Measurements from ENCODE around the gene PRKAR1B.
A peak's percentile ranks its signal among the peaks of the same experiment; 100 is the strongest.

The PRKAR1B gene

DNA sequence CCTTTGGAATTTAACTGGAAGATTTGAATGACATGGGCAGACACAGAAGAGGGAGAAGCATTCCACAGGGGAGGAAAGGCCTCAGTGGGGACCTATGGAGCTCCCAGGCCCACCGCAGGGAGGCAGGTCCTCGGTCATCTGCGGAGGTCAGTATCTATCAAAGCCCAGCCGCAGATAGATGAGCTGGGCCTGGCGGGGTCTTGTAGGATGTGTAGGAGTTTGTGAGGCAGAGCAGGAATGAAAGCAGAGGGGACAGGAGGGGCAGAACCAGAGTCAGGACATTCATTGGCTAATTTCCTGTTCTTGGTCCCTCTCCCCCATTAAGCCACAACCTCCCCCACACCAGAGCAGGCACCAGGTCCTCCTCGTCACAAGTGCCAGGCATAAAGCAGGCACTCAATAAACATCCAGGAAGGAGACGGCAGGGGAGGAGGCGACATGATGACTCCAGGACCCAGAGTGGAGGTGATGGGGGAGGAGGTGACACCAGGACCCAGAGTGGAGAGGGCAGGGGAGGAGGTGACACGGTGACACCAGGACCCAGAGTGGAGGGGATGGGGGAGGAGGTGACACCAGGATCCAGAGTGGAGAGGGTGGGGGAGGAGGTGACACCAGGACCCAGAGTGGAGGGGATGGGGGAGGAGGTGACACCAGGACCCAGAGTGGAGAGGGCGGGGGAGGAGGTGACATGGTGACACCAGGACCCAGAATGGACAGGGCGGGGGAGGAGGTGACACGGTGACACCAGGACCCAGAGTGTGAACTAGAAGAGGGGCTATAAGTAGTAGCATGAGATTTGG is 123.7 kb downstream of the PRKAR1B start:
- no peak for DNase-seq (ENCODE audit: low read depth)

DNA sequence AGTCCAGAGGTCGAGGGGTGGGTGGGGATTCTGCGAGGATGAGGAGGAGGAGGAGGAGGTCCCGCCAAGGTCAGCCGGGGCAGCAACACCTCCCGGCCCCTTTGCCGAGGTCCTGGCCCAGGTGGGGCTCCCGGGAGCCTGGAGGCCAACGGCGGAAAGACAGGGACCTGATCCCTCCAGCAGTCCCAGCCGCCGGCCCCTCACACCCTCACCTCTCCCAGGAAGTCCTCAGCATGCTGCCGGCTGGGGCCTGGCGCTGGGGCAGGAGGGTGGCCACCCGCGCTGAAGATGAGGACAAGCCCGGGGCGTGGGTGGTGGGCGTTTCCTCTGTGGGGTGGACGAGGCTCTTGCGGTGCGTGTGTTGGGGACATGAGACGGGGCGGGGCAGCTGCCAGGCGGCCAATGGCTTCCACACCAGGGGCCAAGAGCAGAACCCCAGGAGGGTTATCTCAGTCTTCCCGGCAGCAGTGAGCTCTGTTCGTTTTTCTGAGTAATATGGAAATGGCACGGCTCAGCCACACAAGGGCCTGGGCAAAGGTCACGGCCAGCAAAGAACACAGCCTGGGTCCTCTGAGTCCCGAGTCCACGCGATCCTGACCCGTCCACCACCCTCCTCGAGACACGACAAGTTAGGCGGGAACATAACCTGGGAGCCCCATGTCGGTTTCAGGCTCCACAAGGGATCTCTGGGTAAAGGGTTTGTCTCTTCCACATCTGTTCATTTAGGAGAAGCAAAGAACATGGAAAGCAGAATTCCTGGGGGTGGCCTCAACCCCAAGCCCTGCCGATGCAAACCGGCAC is 124.5 kb downstream of the PRKAR1B start:
- no peak for DNase-seq (ENCODE audit: low read depth)

DNA sequence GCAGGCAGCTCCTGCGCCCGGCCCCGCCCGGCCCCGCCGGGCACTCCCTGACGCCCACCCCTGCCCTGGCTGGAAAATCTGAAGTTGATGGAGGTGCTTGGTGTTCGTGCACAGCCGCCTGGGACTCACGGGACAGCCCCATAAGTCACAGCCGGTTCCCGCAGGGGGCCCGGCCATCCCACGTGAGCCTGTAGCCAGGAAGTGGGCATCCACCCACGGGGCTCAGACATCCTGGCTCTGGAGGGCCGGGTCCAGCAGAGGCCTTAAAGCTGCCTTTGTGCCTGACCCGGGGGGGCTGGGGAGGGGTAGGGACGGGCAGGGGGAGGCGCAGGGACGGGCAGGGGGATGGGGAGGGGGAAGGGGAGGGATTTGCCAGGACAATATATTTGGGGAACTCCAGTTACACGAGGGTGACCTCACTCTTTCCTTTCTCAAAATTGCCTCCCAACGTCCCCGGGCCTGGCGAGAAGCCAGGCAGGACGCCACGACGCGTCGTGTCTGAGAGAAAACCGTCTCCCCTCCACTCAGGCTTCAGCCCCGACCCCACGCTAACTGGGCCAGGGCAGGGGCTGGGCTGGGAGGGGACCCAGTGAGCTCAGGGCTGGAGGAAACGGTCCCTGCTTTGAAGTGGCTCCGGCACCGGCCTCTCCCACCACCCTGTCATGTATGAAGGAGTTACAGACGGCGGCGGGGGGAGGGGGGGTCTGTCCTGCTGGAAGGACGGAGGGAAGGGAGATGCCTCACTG is 125.3 kb downstream of the PRKAR1B start:
- peak; percentile 80 for DNase-seq (ENCODE audit: low read depth)

DNA sequence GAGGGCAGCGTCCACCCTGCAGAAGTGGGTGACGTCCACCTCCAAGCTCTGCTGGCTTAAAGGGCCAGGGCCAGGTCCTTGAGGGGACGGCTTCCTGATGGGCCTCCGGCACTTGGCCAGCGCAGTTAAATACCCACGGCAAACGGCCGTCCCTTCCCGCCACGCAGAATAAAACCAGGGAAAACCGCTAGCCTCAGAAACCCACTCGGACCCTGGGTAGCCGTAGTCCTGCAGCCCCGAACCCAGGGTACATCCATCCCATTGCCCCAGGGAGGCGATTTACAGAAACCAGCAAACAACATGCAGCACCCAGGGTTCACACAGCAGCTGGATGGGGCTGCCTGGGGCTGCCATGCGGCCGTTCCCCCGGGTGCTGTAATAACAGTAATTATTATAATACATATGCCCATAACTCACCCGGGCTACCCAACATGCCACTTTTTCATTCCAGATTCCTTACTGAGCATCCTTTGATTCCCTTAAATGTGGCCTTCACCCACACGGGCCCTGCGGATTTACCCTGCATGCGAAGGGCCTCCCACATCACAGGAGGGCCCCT is 126.0 kb downstream of the PRKAR1B start:
- DNase-seq (ENCODE audit: low read depth) = no peak

DNA sequence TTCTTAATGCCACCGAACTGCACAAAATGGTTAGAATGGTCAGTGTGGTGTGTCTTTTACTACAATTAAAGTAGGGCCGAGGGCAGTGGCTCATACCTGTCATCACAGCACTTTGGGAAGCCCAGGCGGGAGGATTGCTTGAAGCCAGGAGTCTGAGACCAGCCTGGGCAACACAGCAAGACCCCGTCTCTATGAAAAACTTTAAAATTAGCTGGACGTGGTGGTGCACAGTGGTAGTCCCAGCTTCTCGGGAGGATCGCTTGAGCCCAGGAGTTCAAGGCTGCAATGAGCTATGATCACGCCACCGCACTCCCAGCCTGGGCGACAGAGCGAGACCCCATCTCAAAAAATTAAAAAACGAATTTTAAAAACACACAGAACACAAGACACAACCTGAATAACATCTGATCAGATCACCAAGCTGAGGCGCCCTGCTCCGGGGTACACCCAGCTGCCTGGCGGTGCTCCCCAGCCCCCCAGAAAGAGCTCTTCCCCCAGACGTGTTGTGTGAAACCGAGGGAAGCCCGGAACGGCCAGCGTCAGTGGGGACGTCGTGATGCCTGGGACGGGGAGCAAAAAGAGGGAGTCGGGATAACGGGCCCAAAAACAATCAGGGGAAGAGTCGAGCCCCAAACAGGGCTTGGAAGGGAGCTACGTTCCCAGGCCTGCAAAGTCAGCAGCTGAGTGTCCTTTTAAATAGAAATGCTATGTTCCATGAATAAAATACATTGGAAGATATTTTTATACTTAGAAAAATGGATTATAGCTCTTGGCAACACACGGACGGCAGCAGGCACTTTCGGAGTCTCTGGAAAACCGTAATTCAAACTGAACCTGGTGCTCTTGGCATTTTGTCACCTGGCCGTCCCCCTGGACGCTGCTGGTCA is 126.7 kb downstream of the PRKAR1B start:
- no peak for DNase-seq (ENCODE audit: low read depth)

DNA sequence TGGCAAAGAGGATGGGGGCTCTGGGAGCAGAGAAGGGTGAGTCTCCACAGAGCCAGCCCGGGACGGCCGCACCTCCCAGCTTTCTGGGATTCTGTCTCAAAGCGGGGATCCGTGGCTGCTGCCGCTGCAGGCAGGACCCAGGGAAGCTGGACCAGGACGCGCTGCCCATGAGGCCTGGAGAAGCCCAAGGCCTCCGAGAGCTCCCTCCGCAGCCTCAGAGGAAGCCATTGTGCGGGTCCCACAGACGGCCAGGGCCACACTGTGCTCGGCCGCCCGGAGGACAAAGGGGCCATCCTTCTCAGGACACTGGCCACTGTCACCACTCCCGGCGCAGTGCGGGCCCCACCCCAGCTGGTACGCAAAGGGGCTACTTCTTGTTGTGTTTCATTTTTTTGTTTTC is 128.2 kb downstream of the PRKAR1B start:
- DNase-seq (ENCODE audit: low read depth) = no peak

DNA sequence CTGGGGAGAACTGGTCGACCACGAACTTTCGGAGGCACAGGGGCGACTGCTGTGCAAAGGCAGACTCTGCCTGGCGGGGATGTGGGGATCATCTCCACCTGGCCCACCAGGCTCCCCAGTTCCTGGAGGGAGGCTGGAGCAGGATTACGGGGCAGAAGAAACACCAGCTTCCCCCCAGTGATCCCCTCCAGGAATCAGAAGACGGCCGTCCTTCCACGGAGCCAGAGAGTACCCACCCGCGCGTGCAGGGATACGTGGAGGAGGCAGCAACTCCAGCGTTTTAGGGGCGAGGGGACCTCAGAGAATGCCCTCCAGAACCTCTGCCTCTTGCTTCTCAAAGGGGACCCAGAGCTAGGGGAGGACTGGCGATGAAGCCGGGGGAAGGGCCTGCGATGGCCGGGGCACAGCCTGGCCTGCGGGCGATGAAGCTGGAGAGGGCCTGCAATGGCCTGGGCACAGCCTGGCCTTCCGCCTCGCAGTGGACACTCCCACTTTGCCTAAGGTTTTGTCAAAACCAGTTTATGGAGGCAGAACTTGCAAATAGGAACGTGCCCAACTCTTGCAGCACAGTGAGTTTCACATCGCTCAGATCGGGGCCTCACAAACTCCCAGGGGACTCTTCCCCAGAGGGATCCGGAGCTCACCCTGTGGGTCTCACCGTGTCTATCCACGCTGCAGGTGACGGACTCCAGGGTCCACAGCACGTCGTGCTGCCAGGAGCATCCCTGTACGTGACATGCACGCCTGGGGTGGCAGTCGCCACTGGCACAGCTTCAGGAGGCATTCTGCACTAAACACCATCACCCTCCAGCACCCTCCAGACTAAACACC is 129.5 kb downstream of the PRKAR1B start:
- no peak for DNase-seq (ENCODE audit: low read depth)

DNA sequence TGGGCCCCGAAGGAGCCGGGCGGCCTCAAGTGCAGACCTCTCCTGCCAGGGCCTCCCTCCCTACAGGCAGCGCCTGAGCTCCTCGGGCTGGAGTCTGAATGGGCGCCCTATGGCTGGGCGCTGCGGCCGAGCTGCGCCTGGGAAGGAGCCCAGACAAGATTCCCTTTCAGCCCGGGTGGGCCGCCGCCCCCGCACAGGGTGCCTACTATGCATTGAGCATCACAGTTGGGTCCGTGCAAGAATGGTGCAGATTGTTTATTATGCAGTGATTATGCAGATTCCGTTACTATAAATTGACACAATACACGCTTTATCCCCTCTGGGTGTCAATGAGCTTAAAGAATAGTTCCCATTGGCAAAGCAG is 130.3 kb downstream of the PRKAR1B start:
- no peak for DNase-seq (ENCODE audit: low read depth)

DNA sequence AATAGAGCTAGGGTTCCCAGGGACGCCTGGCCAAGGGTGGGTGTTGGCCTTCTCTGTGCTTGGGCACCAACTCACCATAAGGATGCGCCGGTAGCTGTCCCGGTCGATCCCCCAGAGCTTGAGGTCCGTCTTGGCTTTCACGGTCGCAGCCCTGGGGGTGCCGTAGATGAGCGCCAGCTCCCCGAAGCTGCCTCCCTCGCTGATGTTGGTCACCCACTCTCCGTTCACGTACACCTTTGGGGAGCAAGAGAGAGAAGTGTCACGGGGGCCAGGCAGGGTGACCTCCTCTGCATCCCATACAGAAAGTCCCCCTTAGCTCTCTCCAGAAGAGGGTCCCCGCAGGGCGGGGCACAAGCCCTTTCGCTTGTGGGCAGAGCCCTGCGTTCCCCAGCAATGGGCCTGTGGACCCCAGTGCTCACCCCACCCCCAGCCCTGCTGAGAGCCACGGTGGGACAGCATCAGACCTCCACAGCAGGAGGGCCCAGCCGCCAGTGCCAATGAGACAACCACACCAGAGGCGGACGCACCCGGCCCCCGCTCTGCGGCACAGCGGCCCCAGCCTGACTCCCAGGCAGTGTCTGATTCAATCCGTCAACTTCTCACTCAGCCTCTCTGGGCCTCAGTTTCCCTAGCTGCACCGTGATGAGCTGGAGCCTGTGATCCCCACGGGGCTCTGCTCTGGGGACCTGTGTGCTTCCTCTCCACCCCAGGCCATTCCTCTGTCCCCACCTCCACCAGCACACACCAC is 130.8 kb downstream of the PRKAR1B start:
- DNase-seq (ENCODE audit: low read depth) = no peak

DNA sequence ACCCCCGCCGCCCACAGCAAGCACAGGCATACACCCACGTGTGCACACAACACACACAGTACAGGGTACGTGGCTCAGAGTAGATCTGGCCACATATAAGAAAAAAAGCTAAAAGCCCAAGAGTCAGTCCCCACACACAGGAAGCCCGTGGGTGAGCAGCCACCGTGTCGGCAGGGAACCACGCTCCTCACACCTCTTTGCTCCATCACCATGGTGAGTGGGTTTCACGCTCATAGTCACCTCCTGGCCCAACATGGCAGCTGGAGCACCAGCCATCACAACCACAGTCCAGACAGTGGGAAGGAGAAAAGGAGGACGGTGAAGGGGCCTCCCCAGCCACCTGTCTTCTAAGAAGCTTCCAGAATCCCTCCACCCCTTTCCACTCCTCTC is 131.5 kb downstream of the PRKAR1B start:
- no peak for DNase-seq (ENCODE audit: low read depth)

DNA sequence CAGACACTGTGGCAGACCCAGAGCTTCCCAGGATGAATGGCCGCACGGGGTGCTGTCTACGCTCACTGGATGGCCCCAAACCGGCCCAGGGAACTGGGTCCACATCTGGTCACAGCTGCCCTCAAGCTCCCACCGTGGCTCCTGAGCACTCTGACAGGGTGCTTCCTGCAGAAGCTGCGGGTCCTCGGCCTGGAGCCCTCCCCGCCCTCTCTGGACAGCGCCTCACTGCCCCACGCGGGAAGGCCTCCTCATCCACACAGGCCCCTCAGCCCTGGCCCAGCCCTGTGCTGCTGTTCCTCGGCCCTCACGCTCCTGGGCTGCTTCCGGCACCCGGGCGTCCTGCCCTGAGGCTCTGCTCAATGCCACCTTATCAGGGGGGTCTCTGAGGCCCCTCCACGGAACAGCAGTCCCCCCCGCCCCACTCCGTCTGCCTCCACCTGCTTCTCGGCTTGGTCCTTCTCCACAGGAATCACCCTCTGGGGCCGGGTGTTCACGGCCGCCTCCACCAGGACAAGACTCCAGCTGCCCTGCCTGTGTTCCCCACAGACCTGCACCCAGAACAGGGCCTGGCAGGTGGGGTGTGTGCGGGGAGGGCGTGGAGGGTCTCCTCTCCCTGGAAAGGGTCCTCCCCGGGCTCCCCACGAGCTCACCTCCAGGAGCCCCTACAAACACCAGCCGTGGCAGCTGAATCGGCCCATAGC is 132.0 kb downstream of the PRKAR1B start:
- no peak for DNase-seq (ENCODE audit: low read depth)

DNA sequence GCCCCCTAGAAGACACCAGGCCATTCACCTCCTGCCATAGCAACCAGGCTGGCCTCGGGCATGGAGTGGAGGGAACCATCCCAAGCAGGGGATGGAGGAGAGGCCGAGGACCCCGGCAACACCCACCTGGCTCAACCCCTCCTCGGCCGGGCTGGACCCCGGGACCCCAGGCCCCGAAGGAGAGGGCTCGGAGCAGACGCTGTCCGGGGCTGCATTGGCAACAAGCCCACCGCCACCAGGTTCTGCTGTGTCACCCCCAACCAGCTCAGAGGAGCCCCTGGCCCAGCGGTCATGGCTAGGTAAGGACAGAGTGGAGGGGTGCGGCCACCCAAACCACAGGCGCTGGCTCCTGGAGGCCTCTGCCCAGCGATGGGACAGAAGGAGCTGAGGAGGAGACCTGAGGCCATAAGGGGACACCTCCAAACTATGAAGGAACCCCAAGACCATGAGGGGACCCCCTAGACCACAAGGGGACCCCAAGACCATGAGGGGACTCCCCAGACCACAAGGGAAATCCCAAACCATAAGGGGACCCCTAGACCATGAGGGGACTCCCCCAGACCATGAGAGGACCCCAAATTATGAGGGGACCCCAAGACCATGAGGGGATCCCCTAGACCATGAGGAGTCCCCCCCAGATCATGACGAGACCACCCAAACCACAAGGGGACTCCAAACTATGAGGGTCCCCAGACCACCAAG is 132.7 kb downstream of the PRKAR1B start:
- no peak for DNase-seq (ENCODE audit: low read depth)

DNA sequence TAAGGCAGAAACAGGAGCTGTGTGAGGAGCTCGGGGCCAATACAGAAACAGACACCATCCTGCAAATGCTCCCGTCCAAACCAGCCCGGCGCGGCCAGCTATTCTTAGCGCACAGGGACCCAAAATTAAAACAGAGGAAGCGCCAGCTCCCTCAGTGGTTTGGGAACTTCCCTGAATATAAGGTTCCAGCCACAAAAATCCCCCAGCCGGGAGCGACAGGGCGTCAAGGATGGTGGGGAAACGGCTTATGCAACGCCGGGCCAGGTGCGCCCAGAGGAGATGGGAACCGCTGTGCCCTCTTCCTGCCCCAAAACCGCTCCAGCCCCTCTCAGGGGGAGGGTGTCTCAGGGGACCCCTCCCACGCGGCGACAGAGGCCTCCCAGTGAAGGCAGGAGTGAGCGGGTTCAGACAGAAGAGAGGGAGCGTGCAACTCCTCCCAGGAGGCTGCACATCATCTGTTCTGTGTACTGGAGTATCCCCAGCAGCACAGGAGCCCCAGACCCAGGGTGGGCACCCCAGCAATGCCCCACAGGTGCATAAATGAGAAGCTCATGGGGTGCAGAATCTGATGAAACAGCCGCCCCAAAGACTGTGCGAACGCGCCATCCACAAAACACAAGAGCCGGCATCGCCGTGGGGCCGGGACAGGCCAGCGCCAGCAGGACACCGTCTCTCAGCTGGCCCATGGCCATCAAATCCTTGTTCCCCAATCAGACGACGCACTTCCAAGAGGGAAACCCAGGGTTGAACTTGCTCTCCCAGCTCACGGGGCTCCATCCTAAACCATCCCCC is 133.6 kb downstream of the PRKAR1B start:
- DNase-seq (ENCODE audit: low read depth) = no peak

DNA sequence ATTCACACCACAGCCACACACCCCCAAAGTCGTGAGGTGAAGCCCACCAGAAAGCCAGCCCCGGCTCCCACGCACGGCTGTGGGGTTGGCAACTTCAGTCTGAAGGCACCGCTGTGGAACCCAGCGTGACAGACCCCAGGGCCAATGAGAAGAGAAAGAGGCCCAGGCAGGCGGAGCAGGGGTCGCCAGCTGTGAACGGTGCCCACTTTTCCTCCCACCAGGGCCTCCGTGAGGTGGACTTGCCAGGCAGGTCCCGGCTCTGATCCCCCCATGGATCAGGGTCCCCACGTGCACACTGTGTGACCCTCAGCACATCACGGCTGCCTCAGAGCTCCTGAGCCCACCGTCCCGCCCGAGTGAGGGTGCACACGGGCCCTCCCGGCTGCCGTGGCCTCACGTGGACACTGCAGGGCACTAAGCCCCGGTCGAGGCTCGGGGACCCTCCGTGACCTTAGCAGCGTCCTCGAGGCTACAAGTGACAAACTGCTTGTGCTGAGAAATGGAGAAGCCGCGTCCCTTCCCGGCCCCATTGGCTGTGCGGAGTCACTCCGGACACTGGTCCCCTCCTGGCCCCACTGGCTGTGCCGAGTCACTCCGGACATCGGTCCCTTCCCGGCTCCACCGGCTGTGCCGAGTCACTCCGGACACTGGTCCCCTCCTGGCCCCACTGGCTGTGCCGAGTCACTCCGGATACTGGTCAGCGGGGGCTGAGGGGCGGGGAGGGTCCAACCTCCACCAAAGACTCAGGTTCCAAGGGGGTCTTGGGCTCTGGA is 135.0 kb downstream of the PRKAR1B start:
- DNase-seq (ENCODE audit: low read depth) = no peak

DNA sequence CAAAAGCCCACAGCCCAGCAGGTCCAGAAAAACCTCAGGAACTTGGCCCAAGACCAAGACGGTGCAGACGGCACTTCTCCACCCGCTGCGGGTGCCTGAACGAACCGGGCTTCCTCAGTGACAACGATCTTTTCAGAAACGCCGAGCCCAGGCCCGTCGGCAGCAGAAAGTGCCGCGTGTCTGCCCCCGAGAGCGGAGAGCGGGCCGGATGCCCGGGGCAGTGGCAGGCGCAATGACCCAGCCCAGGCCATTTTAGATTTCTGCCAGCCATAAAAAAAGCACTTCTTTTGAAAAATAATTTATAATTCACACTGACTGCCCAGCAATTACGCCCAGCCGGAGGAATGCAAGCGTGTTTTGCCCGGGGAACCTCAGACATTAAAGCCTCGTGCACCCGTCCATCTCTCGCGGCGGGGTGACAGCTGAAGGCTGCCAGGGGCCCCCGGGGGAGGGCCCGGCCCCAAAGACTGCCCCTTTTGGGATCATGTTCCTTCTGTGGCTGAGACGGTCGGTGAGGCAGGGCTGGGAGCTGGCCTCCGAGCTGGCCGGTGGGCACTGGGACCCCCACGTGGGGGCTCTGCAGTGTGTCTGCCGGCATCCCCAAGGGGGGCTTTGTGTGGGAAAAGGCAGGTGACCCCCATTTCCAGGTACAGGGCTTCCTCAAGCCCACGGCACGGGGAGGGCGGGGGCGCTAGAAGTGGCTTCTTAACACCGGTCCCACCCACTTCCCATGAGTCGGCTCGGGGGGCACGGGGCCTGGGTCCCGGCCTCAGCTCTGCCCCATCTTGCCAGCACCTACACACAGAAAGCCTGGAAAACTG is 136.1 kb downstream of the PRKAR1B start:
- no peak for DNase-seq (ENCODE audit: low read depth)

Data from stimulated activated CD8-positive, alpha-beta memory T cell treated with anti-CD3 and anti-CD28 coated beads, Interleukin-7, amount 100 ng/mL, for 24 hours (primary cell).